Measurements from ENCODE around the gene STAT4.

Gene STAT4, protein sequence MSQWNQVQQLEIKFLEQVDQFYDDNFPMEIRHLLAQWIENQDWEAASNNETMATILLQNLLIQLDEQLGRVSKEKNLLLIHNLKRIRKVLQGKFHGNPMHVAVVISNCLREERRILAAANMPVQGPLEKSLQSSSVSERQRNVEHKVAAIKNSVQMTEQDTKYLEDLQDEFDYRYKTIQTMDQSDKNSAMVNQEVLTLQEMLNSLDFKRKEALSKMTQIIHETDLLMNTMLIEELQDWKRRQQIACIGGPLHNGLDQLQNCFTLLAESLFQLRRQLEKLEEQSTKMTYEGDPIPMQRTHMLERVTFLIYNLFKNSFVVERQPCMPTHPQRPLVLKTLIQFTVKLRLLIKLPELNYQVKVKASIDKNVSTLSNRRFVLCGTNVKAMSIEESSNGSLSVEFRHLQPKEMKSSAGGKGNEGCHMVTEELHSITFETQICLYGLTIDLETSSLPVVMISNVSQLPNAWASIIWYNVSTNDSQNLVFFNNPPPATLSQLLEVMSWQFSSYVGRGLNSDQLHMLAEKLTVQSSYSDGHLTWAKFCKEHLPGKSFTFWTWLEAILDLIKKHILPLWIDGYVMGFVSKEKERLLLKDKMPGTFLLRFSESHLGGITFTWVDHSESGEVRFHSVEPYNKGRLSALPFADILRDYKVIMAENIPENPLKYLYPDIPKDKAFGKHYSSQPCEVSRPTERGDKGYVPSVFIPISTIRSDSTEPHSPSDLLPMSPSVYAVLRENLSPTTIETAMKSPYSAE

DNA sequence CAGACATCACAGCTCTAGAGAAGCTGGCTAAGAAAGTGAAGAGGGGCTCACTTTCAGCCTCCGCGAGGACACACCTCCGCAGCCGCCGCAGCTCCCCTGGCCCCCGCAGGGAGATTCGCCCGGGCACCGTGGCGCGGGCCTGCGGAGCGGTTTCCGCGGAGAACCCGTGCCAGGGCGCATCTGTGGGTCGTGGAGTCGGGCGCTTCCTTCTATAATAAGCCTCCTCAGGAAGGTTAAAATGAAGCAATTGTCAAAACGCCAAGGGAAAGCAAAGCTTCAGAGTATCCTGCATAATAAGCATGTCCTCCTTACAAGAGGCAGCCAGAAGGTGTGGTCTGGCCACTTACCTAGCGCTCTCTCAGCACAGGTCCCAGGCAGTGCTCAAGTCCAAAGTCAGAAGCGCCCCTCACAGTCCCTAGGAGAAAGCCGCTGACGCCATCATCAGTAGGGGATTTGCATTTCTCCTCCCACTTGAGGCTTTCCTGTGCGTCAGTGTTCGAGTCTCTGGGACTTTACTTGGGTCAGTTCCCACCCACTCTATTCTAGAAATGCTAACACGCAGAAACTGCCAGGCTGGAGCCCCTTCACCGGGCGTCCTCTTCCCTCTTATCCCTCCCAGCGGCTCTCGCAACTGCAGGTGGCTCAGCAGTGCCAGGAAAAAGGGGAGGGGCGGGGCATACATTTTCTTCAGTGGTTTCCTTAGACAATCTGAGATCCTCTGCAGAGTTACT lies at the start of gene STAT4:
STAT4 (minus strand) TSS at position 395 of the 731 bp plus-strand sequence. CDS start 2,791 bp downstream, outside the sequence.
- peak; percentile 91 to 92 for DNase-seq

DNA sequence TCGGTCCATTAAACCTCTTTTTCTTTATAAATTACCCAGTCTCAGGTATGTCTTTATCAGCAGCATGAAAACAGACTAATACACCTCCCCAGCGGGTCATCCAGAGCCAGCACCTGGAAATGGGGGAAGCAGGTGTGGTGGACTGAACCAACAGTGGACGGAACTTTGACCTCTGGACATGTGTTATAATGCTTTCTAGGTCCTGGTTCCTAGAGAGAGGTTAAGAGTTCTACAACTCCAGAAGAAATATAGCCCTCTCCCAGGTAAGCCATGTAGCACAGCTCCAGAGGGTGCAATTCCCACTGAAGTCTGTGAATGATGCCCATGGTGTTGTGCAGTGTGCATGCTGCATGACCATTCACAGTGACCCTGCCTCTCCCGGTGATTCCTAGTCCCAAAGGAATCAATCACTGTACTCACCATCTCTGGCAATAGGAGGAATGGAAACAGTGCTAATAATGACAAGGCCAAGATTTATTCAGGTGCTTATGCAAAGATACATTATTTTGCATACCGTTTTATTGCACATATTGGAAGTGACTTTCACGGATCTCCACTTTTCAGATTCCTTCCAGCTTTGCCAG lies 49.2 kb upstream of the STAT4 start:
- DNase-seq: no peak

DNA sequence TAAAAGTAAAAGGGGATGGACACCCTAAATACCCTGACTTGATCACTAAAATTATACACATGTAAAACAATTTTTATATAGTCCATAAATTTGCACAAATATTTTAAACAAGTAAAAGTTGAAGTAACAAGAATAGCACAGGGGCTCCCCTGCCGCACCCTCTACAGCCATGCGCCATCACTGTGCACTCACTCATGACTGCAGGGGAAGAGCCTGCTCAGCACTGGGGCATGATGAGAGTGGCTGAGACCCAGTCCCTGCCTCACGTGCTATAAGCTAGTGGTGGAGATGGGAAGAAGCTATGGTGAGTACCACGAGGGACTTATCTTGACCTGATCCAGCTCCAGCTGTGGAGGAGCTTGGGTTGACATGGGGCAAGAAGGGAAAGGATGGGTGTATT lies 47.5 kb upstream of the STAT4 start:
- DNase-seq: no peak

DNA sequence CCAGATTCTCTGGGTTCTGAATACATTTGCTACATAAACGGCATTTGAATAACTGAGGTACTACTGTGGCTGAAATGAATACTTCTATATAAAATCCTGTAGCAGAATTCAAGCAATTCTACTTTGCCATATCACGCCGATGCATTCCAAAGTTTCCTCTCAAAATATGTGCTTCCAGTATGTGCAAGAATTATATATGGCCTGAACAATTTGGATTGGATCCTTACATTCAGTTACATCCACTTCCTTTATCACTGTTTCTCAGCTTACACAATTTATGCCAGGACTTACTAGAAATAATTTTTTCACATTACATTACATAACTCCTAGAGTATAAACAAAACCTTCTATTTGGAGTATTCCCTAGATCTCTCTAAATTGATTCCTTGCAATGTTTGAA lies 46.3 kb upstream of the STAT4 start:
- DNase-seq: no peak

DNA sequence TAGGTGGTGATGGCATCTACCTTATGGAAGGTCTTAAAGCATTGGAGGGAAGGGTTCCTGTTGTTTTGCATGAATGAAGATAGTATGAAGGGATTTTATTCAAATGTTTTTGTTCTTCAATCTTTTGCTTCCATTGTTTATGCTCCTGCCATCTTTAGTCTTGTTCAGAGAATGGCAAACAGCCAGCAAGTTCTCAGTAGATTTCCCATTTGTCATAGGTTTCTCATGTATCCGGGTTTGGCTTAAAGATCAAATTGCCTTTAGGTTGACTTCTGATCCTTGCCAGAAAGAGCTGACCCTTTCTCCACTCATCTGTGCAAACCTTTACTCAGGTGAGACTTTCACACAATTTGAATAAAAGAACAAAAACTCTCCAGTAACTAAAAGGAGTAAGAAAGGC lies 44.2 kb upstream of the STAT4 start:
- DNase-seq: no peak

DNA sequence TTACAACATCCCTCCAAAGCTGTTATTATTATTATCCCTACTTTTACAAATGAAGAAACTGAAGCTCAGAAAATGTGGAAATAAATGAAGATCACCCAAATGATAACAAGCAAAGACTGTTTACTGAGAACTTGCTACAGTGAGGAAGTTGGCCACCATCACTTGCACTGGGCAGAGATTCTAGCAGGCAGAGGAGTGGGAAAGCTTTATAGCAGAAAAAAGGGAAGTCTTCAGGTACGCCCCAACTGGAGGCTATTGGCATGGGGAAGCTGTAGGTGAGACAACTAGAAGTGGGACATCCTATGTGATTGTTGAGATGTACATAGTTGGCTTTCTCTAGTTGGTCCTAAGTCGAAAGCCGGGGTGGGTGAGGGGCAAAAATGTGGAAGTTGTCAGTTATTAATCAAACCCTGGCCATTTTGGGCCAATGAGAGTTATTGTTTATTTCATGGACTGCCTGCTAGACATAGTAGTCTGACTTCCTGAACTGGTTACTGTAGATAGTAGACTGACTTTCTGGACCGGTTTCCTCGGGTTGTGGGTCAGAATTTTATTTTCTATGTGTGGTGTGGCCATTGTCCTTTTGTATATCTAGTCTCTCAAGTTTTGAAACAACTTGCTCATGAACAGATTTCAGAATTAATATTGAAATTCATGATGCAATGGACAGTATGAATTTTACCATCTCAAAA lies 40.2 kb upstream of the STAT4 start:
- DNase-seq: no peak

DNA sequence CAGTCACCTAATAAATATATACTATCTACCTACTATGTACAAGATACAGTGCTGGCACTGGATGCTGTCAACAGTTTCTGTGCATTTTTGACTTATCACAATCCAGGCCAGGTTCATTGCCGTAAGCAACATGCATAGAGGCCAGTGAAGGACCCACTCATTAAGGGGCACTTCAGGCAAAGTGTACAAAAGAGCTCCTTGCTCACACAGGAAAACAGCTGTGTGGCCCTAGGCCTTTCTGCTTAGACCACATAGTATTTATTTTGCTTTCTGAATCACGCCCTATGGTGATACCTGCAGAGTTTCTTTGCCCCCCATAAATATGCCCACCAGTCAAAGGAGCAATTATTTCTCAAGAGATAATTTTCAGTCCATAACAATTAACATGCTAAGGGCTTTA lies 39.6 kb upstream of the STAT4 start:
- DNase-seq: no peak

DNA sequence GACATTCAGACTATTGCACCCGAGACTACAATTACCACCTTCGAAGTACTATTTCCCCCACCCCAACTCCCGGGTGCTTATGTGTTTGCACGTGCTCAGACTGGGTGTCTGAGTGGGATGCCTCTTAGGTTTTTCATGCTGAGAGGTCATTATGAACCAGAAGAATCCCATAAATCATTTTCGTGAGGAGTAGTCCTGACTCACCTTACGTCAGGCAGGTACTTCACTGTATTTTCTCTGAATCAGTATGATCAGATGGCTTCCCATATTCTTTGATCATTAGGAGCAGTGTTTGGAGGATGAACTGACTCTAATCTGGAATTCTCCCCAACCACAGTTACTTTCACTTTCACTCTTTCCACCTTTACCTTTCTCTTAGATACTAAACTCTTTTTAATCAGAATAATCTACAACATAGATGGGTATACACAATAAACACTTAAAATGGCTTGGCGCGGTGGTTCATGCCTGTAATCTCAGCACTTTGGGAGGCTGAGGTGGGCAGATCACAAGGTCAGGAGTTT lies 38.4 kb upstream of the STAT4 start:
- DNase-seq: peak in 1 of 2 donors; percentile 31

DNA sequence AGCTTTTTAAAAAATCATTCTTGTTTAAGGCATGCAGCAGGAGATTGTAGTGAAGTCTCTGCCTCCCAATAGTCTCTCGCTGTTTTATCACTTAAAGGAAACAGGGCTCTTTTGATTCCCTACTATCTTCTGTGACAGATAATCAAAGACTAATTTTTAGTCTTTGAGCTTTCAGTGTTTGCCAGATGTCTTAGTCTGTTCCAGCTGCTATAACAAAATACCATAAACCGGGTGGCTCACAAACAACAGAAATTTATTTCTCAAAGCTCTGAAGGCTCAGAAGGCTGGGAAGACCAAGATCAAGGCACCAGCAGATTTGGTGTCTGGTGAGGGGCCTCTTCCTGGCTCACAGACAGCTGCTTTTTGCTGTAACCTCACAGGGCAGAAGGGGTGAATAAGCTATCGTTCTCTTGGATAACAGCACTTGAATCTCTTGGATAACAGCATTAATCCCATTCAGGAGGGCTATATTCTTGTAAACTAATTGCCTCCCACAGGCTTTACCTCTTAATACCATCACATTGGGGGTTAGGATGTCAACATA lies 37.8 kb upstream of the STAT4 start:
- no peak for DNase-seq

DNA sequence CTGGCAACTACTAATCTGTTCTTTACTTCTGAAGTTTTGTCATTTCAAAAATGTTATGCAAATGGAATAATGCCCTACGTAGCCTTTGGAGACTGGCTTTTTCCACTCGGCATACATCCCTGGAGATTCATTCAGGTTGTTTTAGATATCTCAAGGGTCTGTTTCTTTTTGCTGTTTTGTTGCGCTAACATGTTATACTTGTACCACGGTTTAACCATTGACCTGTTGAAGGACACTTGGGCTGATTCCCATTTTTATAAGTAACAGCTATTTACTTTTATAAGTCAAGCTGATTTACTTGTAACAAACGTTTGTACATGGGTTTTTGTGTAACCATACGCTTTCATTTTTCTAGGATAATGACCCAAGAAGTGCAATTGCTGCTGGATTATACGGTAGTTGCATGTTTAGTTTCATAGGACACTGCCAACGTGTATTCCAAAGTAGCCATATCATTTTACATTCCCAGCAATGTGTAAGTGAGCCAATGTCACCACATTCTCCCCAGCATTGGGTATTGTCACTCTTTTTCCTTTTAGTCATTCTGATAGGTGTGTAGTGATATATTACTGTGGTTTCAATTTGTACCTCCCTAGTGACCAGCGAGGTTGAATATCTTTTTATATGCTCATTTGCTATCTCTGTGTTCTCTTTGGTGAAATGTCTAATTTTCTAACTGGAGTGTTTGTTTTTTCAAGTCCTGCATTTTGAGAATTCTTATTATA lies 36.5 kb upstream of the STAT4 start:
- DNase-seq: no peak

DNA sequence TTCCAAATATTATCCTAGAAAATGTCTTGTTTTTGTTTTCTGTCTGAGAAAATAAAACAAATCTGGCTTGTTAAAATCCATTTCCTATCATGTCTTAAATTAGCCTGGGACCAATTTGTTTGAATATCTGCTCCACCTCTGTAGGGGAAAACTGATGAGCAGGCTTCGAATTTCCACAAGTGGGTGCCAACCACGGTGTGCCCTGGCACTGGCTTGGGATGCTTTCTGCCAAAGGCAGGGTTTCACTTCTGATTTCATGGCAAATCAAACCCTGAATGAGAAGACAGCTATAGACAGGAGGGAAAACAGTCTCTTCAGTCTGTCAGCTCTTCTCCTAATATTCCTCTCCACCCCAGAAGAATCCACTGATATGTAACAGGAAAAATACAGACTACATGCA lies 33.7 kb upstream of the STAT4 start:
- no peak for DNase-seq

DNA sequence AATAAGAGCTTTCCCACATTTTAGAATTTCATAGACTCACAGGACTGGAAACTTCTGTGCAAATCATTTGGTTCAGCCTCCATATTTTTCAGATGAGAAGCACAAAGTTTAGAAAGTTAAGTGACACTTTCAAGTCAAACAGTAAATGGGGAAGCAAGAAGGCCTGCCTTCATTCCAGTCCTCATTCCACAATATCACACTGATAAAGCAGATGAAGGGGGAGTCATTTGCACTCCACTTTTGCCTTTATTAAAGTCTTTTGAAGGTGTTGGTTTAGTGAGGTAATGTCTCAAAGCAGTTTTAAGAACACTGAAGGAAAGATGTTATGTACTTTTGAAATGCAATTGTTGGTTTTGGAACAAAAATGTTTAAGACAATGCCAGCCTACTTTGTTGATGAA lies 32.7 kb upstream of the STAT4 start:
- no peak for DNase-seq

DNA sequence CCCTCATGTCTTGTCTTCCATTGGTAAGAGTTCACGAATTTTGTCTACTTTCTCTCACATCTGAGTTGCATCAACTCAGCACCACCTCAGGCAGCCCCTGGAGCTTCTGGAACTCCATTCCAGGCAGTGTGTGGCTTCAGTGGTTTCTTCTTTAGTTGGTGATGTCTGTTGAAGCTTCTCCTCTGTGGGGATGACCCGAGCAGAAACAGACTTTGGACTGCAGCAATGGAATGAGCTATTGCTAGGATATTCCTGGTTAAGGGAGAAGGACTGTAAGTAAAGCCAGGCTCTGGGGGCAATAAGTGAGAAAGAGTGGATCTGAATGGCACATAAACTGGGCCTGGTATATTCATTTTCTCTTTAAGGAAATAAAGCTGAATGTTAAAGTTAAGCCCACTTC lies 32.3 kb upstream of the STAT4 start:
- DNase-seq: no peak

DNA sequence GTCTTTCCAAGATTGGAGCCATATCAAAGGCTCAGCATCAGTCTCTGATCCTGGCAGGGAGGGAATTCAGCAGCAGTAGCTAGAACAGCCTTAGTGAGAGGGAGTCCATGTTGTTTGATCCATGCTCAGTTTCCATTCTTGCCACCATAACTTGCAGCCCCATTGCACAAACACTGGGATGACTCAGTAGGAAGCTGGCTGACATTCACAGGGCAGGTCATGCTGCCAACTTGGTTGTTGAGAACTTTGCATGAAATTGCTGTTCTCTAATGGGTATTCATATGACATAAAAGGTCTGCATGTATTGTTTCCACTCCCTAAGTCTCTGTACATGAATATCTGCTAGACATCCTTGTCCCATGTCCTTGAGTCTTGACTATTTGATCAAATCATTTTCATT lies 29.9 kb upstream of the STAT4 start:
- no peak for DNase-seq

DNA sequence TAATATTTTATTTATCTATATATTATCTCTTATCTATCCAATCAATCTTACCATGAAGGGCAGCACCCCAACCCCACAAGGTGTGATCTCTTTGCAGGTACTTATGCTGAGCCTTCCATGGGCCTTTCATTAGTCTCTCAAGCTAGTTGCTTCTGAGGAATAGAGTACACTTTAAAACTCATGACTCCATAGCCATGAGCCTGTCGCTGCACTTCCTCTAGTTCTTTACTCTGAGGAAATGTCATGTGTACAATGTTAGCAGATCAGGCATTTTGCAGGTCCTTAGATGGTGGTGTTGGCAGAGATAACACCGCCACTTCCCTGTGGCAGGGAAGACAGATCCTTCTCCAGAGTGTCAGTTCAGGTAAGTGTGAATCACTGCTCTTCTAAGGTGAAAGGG lies 29.5 kb upstream of the STAT4 start:
- no peak for DNase-seq

DNA sequence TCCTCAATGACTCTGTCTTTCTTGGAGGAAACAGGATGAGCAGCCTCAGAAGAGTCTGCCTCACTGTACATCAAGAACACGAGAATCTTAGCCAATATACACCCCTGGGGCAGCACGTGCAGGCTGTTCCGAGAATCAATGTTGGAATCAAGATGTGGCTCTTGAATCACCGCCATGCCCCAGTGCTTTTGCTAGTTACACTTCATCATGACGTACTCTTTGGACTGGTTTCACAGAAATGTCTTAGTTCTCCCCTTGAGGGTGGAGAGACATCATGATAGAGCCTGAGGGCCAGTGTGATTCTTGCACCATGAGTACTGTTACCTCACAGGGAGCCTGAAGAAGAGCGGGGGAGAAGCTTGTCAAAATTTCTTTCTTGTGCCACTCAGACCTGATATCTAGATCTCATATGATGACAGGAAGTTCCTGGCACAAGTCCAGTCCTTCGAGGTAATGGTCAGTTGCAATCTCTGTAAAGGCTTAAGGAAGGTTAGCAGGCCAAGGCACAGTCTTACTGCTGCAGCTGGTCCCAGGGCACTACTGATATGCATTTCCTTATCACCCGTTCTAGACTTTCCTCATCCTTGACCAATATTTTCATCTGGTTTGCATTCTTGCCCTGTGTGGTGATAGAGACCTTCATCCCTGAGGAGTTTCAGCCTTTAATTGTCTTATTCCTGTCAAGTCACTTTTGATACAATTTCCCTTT lies 28.2 kb upstream of the STAT4 start:
- DNase-seq: no peak

DNA sequence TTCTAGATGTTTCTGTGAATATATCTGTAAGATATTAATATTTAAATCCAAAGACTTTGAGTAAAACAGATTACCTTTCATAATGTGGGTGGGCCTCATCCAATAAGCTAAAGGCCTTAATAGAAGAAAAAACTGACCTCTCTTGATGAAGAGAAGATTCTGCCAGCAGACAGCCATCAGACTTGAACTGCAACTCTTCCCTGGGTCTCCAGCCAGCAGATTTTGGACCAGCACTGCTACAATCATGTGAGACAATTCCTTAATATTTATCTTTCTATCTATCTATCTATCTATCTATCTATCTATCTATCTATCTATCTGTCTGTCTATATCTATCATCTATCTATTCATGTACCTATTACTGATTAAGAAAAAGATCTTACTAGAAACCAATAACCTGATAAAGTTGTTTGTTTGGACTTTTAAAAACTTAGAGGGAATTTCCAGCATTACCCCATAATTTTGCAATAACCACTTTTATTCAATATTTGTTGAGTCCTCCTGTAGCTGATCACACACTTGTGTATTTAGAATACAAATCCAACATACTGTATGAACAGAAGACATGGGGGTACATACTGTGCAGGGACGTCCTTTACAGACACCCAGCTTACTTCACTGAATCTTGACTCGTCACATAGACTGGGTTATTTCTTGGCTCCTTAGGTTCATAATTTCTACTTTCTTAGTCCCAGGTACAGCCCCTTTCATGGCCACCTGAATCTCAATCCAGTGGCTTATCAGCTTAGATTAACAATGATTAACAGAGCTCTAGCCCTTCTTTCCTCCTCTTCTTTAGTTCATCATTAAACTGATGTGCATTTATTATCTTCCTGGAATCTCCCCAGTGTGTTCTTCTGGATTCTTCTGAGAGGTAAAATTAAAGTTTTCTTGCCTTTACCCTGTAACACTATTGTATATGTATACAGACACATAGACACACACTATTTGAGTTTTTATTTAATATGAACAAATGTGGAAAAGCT lies 27.2 kb upstream of the STAT4 start:
- no peak for DNase-seq

DNA sequence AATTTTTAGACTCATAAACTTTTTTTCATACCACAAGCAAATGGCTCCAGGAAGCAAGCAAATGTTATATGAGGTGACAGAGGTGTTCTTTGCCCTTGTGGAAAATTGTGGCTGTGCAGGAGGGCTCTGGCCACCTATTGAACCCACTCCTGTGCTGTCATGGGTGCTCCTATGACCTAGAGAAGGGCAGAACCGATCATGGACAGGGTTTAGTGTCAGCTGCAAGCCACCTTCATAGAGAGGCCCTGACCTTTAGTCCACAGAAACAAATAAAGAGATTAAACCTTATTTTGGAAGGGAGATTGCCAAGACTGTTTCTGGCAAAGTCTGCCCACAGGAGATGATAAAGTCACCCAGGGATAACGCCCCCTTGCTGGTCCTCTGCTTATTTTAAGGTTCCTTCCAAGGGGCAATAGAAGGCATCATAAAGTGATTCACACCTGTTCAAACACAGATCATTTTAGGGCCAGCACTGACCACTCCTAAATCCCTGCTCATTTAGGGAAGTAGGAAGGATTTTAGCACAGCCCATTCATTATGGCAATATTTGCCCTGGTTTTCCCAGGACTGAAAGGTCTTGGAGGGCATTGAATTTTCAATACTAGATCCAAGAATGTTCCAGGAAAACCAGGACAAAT lies 26.1 kb upstream of the STAT4 start:
- no peak for DNase-seq

DNA sequence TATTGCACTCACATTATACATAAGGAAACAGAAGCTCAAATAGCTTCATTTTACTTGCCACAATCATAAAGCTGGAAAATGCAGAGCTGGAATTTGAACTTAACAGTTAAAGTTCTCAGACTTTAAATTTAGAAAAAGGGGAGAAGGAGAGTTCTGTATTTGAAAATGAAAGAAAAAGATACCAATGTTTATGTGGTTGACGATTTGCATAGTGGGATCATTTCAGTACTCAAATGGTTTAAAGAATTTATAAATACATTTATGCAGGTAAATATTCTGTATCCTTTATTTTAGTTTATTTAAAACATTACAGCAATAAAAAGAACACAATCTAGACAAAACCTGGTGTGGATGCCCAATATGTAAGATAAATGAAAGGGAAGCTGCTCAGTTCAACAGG lies 25.5 kb upstream of the STAT4 start:
- no peak for DNase-seq
